ENCODE results near the gene THRAP3. TPM values are rescaled to one million over a fixed set of nuclear protein-coding genes. Genes with fewer than 3 reads are reported as not detected.
A peak's percentile ranks its signal among the peaks of the same experiment; 100 is the strongest.

THRAP3 gene
- polyA plus RNA-seq, 1 of the 3 experiments (the other 2 are of a cell fraction) = 33.7 TPM

GRCh38 chr1:36223996-36224536, at the start of gene THRAP3 (continued):
- TF ChIP-seq PBX3 (IDR thresholded peaks at IDR 0.05) (no peak), SIN3A (IDR thresholded peaks at IDR 0.05; ENCODE audit: borderline replicate concordance, low read depth, low read length) (peak; percentile 48; the same call in 1 of the 2 replicates), MEF2A (IDR thresholded peaks at IDR 0.05; ENCODE audit: borderline replicate concordance, low read depth) (no peak), TEAD4 (IDR thresholded peaks at IDR 0.05; ENCODE audit: borderline replicate concordance, insufficient read depth) (no peak), NRF1 (IDR thresholded peaks at IDR 0.05; ENCODE audit: low read depth, low read length) (no peak)

GRCh38 chr1:36174713-36175112, 49.5 kb upstream of the THRAP3 start:
- H3K9me3 ChIP-seq = no peaks in the 10 kb centered on the region
- TF ChIP-seq RAD21 (IDR thresholded peaks at IDR 0.05; ENCODE audit: low read length) (no peak), GATA2 (CRISPR knock-in tag; IDR thresholded peaks at IDR 0.05) (no peak), RCOR1 (IDR thresholded peaks at IDR 0.05; ENCODE audit: low read length) (no peak), TEAD4 (IDR thresholded peaks at IDR 0.05; ENCODE audit: borderline replicate concordance, insufficient read depth) (no peak), TAF1 (IDR thresholded peaks at IDR 0.05; ENCODE audit: borderline replicate concordance, low read depth, low read length) (no peak), YY1 (IDR thresholded peaks at IDR 0.05; ENCODE audit: low read depth) (no peak), RXRA (IDR thresholded peaks at IDR 0.05; ENCODE audit: borderline replicate concordance, low read depth) (no peak), SIN3A (IDR thresholded peaks at IDR 0.05; ENCODE audit: borderline replicate concordance, low read depth, low read length) (no peak), FOSL2 (IDR thresholded peaks at IDR 0.05; ENCODE audit: borderline replicate concordance, low read depth) (no peak), MXI1 (IDR thresholded peaks at IDR 0.05; ENCODE audit: low read depth, low read length) (no peak)
- peaks cover 71% of the 10 kb centered on the region for H3K79me2 ChIP-seq (ENCODE audit: insufficient read depth)
- ChIA-PET CTCF (interaction anchor here (1.0 to 1.1 kb wide), 2 partner anchors 13 to 14 kb away, joined by 3 read pairs; no protein-coding TSS in a partner anchor), POLR2A (interaction anchor here (1.2 kb wide), 1 partner anchor 13 kb away, joined by 3 read pairs; no protein-coding TSS in a partner anchor)
- peaks cover 9% of the 10 kb centered on the region for H3F3A ChIP-seq (replicated peaks; ENCODE audit: insufficient read depth)
- H3K9ac ChIP-seq = no peak overlapping the region; the same call in 1 of the 2 replicates
- H3K4me1 ChIP-seq (ENCODE audit: control insufficient read depth in 1 of 2, insufficient read depth in 2 of 2, low read depth in 1 of 2, low read length in 1 of 2) = peaks cover 0 to 15% of the 10 kb centered on the region in 2 experiments; a peak in 2 of 4 replicates
- H2AFZ ChIP-seq (ENCODE audit: low read depth) = no peak overlapping the region
- peaks cover 56 to 68% of the 10 kb centered on the region in 2 experiments for H3K36me3 ChIP-seq (replicated peaks in 1 of 2; ENCODE audit: control insufficient read depth in 1 of 2, insufficient read depth in 2 of 2, low read length in 1 of 2)
- H3K27me3 ChIP-seq (ENCODE audit: insufficient read depth) = no peaks in the 10 kb centered on the region
- peaks cover 48% of the 10 kb centered on the region for H4K20me1 ChIP-seq (ENCODE audit: insufficient read depth)
- H3K27ac ChIP-seq (ENCODE audit: low read depth in 2 of 2, low read length in 1 of 2) = peak overlapping the region in 1 of 2 experiments; percentile 46; a peak in 2 of 4 replicates
- H3K4me2 ChIP-seq = no peak overlapping the region
- H3K4me3 ChIP-seq (ENCODE audit: low read depth in 2 of 2, low read length in 1 of 2) = no peak overlapping the region
- no peak for DNase-seq
- H3K9me2 ChIP-seq = no peaks in the 10 kb centered on the region
- WGBS (ENCODE audit: low lambda C conversion rate) = 94% methylated on average over 11 of the region's 11 CpGs
